A549 (cell line): Measurements from ENCODE around the gene VPS13D. TPM values are rescaled to one million over a fixed set of nuclear protein-coding genes. Genes with fewer than 3 reads are reported as not detected.

ENCODE experiments used
- ATAC-seq, 2 experiments: fragments of 200-7000 bp in 1 of 2; fragments of >200 bp in 1 of 2; cut with Nextera tagmentation in 1 of 2; cut with Tn5 transposase in 1 of 2; 3 replicates each; pipeline versions ENCODE4 v1.8.0 to v1.9.1; 2018 to 2020; ENCODE audit warnings: mild to moderate bottlenecking in 1 of 2, moderate library complexity in 1 of 2
- CTCF ChIA-PET: fragments of 300-600 bp; sonication (Branson Sonifier 250); formaldehyde crosslinking; extraction: SDS; loops from one replicate; lab custom pipeline; 2021; ENCODE audit warnings: antibody characterized with exemption, inconsistent platforms; lab: Yijun Ruan, JAX
- POLR2A ChIA-PET: fragments of 350-600 bp; formaldehyde crosslinking; extraction: SDS; loops from one replicate; lab custom pipeline; 2021; ENCODE audit warnings: antibody characterized with exemption, inconsistent platforms; lab: Yijun Ruan, JAX
- DNase-seq, 2 experiments: peaks; one replicate each; pipeline versions ENCODE4 v3.0.0 to v3.0.0-alpha.2; 2011 to 2016; ENCODE audit warnings: low read depth in 1 of 2, low spot score in 1 of 2
- FAIRE-seq: peaks from 2 replicates; lab custom pipeline; 2011; peaks lifted over from hg19 to GRCh38; lab: Jason Lieb, UNC
- H3K27ac ChIP-seq, 2 experiments: fragments of >200 bp; sonication (Bioruptor Twin); formaldehyde crosslinking; 3 replicates each; pipeline ENCODE4 v1.5.1; 2016 to 2017
- H3K4me1 ChIP-seq: fragments of >200 bp; sonication (Bioruptor Twin); formaldehyde crosslinking; 3 replicates; pipeline ENCODE4 v1.6.1; 2016
- H3K4me2 ChIP-seq: fragments of >200 bp; sonication (Bioruptor Twin); formaldehyde crosslinking; 3 replicates; pipeline ENCODE4 v1.6.1; 2016
- H3K4me3 ChIP-seq: fragments of >200 bp; sonication (Bioruptor Twin); formaldehyde crosslinking; 3 replicates; pipeline ENCODE4 v1.5.1; 2016
- H3K9me3 ChIP-seq: fragments of >200 bp; sonication (Bioruptor Twin); formaldehyde crosslinking; 3 replicates; pipeline ENCODE4 v1.6.1; 2016
- CEBPB ChIP-seq, 2 experiments: fragments of >200 bp in 1 of 2; sonication (Bioruptor Twin) in 1 of 2; formaldehyde crosslinking in 1 of 2; IDR thresholded peaks; 2 replicates each; pipeline ENCODE4 v1.6.1; 2012 to 2016
- ELK1 ChIP-seq: fragments of 150-350 bp; IDR thresholded peaks from 2 replicates; pipeline ENCODE4 v1.6.1; 2014; ENCODE audit warnings: low read depth, mild to moderate bottlenecking, low read length
- EP300 ChIP-seq, 2 experiments: fragments of >200 bp; sonication (Bioruptor Twin); formaldehyde crosslinking; IDR thresholded peaks; 2 replicates in 1 of 2; 3 replicates in 1 of 2; pipeline ENCODE4 v1.6.1; 2016 to 2017
- FOSL2 ChIP-seq, 2 experiments: fragments of 450-650 bp in 1 of 2; fragments of >200 bp in 1 of 2; sonication (Bioruptor Twin) in 1 of 2; formaldehyde crosslinking; IDR thresholded peaks; 2 replicates each; pipeline versions ENCODE4 v1.5.0 to v1.6.1; 2016 to 2020; ENCODE audit warnings: mild to moderate bottlenecking in 1 of 2, moderate library complexity in 1 of 2
- GATA3 ChIP-seq: IDR thresholded peaks from 2 replicates; pipeline ENCODE4 v1.6.1; 2012; ENCODE audit warnings: borderline replicate concordance
- HDAC2 ChIP-seq: fragments of 200-600 bp; sonication (generic); IDR thresholded peaks from 2 replicates; pipeline ENCODE4 v1.6.1; 2016
- HEYL ChIP-seq: fragments of 250-450 bp; sonication (Bioruptor Pico); IDR thresholded peaks from 2 replicates; pipeline ENCODE4 v1.8.0; 2021; ENCODE audit warnings: mild to moderate bottlenecking, moderate library complexity
- KDM1A ChIP-seq: fragments of 200-600 bp; sonication (generic); IDR thresholded peaks from 2 replicates; pipeline ENCODE4 v1.6.1; 2016; ENCODE audit warnings: low read depth, mild to moderate bottlenecking
- MAZ ChIP-seq: fragments of 150-350 bp; IDR thresholded peaks from 2 replicates; pipeline ENCODE4 v1.6.1; 2014; ENCODE audit warnings: antibody characterized with exemption, low read depth, low read length, borderline replicate concordance
- NFE2L2 ChIP-seq: fragments of 150-350 bp; conservative IDR thresholded peaks from 2 replicates; pipeline ENCODE4 v1.6.1; 2014; ENCODE audit warnings: low read length
- NR3C1 ChIP-seq: fragments of >200 bp; sonication (Bioruptor Twin); formaldehyde crosslinking; IDR thresholded peaks from 3 replicates; pipeline ENCODE4 v1.6.1; 2017
- PBX3 ChIP-seq: IDR thresholded peaks from 2 replicates; pipeline ENCODE4 v1.6.1; 2012
- WGBS: methylation state at CpG from one replicate; pipeline ENCODE4 v1.1.6; 2017; ENCODE audit errors: missing lambda C conversion rate; 5-methylcytosine and 5-hydroxymethylcytosine counted together
- polyA plus RNA-seq, 4 experiments: library from polyadenylated mRNA; depleted of rRNA in 3 of 4; stranded (reverse); fragments of >200 nt; fragmentation: RNase III in 1 of 4; extraction: RNeasy Plus Mini Kit Qiagen cat#74134 plus additional on column Dnase treatment in 1 of 4; gene quantifications; 2 replicates in 3 of 4; 3 replicates in 1 of 4; pipeline ENCODE4 v1.2.3, GENCODE V29; 2011 to 2017
- TF ChIP-seq, protein P1 (sequence below): IDR thresholded peaks from 2 replicates; pipeline ENCODE4 v1.6.1; 2012
- TF ChIP-seq, protein P2 (sequence below): fragments of 250-450 bp; sonication (Bioruptor Pico); IDR thresholded peaks from 2 replicates; pipeline ENCODE4 v1.5.0; 2020; ENCODE audit warnings: low read depth, mild to moderate bottlenecking, moderate library complexity
- TF ChIP-seq, protein P3 (sequence below): fragments of >200 bp; sonication (Bioruptor Twin); formaldehyde crosslinking; IDR thresholded peaks from 3 replicates; pipeline ENCODE4 v1.6.1; 2016
- TF ChIP-seq, protein P4 (sequence below): fragments of 200-600 bp; sonication (generic); IDR thresholded peaks from 2 replicates; pipeline ENCODE4 v1.6.1; 2016; ENCODE audit warnings: antibody characterized with exemption, mild to moderate bottlenecking, moderate library complexity

Gene VPS13D
- polyA plus RNA-seq, 2 of the 4 experiments (the other 2 are of a cell fraction) = 5.4 to 15.9 TPM

DNA sequence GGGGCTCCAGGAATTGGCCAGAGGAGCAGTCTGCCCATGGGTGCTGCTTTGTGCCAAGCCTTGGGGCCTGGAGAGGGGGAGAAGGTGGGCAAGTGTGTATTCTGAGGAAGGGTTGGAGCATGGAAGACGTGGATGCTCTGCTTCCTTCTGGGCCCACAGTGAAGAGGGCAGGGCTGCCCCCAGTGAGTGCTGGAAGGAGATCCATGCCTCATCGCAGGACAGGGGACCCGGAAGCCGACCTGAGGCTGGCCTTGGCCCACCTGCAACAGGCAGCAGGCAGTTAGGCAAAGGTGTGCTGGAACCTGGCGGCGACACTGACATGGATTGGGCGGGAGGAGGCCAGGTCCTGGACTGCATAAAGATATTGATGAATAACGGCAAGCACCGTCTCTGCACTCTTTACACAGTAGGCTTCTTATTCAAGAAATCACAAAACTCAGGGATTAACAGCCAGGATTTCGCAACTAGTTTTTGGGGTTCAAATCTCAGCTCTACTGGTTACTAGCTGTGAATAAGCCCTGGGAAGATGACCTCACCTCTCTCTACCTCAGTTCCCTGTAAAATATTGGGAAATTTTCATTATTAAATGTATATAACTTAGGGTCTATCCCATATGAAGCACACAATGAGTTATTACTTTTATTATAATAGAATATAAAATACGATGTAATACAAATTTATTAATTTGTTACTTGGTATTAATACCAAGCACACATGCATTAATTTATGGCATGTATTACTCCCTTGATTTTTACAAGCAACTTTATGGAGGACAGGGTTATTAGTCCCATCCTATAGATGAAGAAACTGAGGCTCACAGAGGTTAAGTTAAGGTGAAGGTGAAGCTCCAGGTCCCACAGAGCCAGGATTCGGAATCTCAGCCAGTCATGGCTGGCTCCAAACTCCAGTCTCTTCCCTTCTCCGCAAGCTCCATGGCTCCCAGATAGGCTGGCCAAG is 325.9 kb downstream of the VPS13D start:
- FAIRE-seq (no peak), DNase-seq (no peak), ATAC-seq (no peak; a peak in 2 of 6 replicates)
- H3K4me3 ChIP-seq = no peak overlapping the region
- WGBS = 92% methylated on average over 12 of the region's 13 CpGs
- peak overlapping the region; percentile 39; the same call in 2 of the 3 replicates for H3K4me2 ChIP-seq
- ChIA-PET POLR2A (no interaction called here), CTCF (interaction anchor here (1.0 kb wide), 1 partner anchor 103 kb away, joined by 3 read pairs; no protein-coding TSS in a partner anchor)
- 0 out of 3 replicates have a peak, but pooled peaks cover 4% of the 10 kb centered on the region for H3K9me3 ChIP-seq
- TF ChIP-seq FOSL2 (IDR thresholded peaks at IDR 0.05) (no peak), FOSL2 (CRISPR knock-in tag; IDR thresholded peaks at IDR 0.05) (no peak), NFE2L2 (no peak), NR3C1 (no peak), EP300 (IDR thresholded peaks at IDR 0.05) (no peak), KDM1A (peak; percentile 73; the same call in 1 of the 2 replicates), HEYL (CRISPR knock-in tag) (no peak), HDAC2 (no peak), CEBPB (IDR thresholded peaks at IDR 0.05) (peak; percentile 20 to 71; a peak in 3 of 4 replicates), ELK1 (no peak), GATA3 (no peak), MAZ (no peak), PBX3 (no peak)
- TF ChIP-seq, protein P1, sequence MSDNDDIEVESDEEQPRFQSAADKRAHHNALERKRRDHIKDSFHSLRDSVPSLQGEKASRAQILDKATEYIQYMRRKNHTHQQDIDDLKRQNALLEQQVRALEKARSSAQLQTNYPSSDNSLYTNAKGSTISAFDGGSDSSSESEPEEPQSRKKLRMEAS = no peak
- TF ChIP-seq, protein P2, sequence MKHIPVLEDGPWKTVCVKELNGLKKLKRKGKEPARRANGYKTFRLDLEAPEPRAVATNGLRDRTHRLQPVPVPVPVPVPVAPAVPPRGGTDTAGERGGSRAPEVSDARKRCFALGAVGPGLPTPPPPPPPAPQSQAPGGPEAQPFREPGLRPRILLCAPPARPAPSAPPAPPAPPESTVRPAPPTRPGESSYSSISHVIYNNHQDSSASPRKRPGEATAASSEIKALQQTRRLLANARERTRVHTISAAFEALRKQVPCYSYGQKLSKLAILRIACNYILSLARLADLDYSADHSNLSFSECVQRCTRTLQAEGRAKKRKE = no peak
- TF ChIP-seq, protein P3, sequence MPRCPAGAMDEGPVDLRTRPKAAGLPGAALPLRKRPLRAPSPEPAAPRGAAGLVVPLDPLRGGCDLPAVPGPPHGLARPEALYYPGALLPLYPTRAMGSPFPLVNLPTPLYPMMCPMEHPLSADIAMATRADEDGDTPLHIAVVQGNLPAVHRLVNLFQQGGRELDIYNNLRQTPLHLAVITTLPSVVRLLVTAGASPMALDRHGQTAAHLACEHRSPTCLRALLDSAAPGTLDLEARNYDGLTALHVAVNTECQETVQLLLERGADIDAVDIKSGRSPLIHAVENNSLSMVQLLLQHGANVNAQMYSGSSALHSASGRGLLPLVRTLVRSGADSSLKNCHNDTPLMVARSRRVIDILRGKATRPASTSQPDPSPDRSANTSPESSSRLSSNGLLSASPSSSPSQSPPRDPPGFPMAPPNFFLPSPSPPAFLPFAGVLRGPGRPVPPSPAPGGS = no peak
- TF ChIP-seq, protein P4, sequence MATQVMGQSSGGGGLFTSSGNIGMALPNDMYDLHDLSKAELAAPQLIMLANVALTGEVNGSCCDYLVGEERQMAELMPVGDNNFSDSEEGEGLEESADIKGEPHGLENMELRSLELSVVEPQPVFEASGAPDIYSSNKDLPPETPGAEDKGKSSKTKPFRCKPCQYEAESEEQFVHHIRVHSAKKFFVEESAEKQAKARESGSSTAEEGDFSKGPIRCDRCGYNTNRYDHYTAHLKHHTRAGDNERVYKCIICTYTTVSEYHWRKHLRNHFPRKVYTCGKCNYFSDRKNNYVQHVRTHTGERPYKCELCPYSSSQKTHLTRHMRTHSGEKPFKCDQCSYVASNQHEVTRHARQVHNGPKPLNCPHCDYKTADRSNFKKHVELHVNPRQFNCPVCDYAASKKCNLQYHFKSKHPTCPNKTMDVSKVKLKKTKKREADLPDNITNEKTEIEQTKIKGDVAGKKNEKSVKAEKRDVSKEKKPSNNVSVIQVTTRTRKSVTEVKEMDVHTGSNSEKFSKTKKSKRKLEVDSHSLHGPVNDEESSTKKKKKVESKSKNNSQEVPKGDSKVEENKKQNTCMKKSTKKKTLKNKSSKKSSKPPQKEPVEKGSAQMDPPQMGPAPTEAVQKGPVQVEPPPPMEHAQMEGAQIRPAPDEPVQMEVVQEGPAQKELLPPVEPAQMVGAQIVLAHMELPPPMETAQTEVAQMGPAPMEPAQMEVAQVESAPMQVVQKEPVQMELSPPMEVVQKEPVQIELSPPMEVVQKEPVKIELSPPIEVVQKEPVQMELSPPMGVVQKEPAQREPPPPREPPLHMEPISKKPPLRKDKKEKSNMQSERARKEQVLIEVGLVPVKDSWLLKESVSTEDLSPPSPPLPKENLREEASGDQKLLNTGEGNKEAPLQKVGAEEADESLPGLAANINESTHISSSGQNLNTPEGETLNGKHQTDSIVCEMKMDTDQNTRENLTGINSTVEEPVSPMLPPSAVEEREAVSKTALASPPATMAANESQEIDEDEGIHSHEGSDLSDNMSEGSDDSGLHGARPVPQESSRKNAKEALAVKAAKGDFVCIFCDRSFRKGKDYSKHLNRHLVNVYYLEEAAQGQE = no peak
- peak overlapping the region; percentile 67 to 84; a peak in 5 of 6 replicates for H3K27ac ChIP-seq
- H3K4me1 ChIP-seq = peaks cover 29% of the 10 kb centered on the region
